ENCODE data around the gene RAP2A.

The RAP2A gene

GRCh38 chr13:97423300-97424045 is 10.5 kb upstream of the RAP2A start:
- DNase-seq, result no peak

- peak; percentile 18 for DNase-seq
Measured at GRCh38 chr13:97425590-97425989, 8.4 kb upstream of the RAP2A start.

- DNase-seq, result no peak
Measured at GRCh38 chr13:97426695-97427094, 7.3 kb upstream of the RAP2A start.

- DNase-seq, result no peak
Measured at GRCh38 chr13:97429681-97430081, 4.3 kb upstream of the RAP2A start.

- no peak for DNase-seq
Measured at GRCh38 chr13:97430296-97430695, 3.7 kb upstream of the RAP2A start.

- DNase-seq, result no peak
Measured at GRCh38 chr13:97431171-97431764, 2.7 kb upstream of the RAP2A start.

- DNase-seq, result no peak
Measured at GRCh38 chr13:97432232-97432916, 1.6 kb upstream of the RAP2A start.

- peak; percentile 99 for DNase-seq
Measured at GRCh38 chr13:97432917-97433726, 847 bp upstream of the RAP2A start.

GRCh38 chr13:97434397-97435201 is 630 bp downstream of the RAP2A start:
- DNase-seq, result peak; percentile 41

GRCh38 chr13:97435323-97435722 is 1.4 kb downstream of the RAP2A start:
- DNase-seq, result peak; percentile 27

- DNase-seq, result peak; percentile 27
Measured at GRCh38 chr13:97435794-97436193, 1.8 kb downstream of the RAP2A start.

- no peak for DNase-seq
Measured at GRCh38 chr13:97436845-97437244, 2.9 kb downstream of the RAP2A start.

- DNase-seq, result no peak
Measured at GRCh38 chr13:97437729-97438128, 3.8 kb downstream of the RAP2A start.

GRCh38 chr13:97438856-97439595 is 5.1 kb downstream of the RAP2A start:
- no peak for DNase-seq

- no peak for DNase-seq
Measured at GRCh38 chr13:97440598-97441170, 6.7 kb downstream of the RAP2A start.

GRCh38 chr13:97441368-97441767 is 7.4 kb downstream of the RAP2A start:
- no peak for DNase-seq

GRCh38 chr13:97445522-97446187 is 11.7 kb downstream of the RAP2A start:
- DNase-seq, result no peak

- no peak for DNase-seq
Measured at GRCh38 chr13:97446448-97446847, 12.5 kb downstream of the RAP2A start.

- DNase-seq, result no peak
Measured at GRCh38 chr13:97448503-97449251, 14.7 kb downstream of the RAP2A start.

GRCh38 chr13:97454699-97455098 is 20.7 kb downstream of the RAP2A start:
- no peak for DNase-seq
